ENCODE results near the gene PSMC5. TPM values are rescaled to one million over a fixed set of nuclear protein-coding genes. Genes with fewer than 3 reads are reported as not detected.

PSMC5 gene
- 58.6 and 61.6 TPM in 2 replicates for total RNA-seq

GRCh38 chr17:63827002-63827800 is at the start of gene PSMC5, which contains the start of gene FTSJ3:
TSS of gene PSMC5 (plus strand) at chr17:63827431. CDS start at chr17:63827491, 60 bp downstream.
TSS of gene FTSJ3 (minus strand) at chr17:63827663. CDS start at chr17:63826902, 761 bp downstream.

DNA sequence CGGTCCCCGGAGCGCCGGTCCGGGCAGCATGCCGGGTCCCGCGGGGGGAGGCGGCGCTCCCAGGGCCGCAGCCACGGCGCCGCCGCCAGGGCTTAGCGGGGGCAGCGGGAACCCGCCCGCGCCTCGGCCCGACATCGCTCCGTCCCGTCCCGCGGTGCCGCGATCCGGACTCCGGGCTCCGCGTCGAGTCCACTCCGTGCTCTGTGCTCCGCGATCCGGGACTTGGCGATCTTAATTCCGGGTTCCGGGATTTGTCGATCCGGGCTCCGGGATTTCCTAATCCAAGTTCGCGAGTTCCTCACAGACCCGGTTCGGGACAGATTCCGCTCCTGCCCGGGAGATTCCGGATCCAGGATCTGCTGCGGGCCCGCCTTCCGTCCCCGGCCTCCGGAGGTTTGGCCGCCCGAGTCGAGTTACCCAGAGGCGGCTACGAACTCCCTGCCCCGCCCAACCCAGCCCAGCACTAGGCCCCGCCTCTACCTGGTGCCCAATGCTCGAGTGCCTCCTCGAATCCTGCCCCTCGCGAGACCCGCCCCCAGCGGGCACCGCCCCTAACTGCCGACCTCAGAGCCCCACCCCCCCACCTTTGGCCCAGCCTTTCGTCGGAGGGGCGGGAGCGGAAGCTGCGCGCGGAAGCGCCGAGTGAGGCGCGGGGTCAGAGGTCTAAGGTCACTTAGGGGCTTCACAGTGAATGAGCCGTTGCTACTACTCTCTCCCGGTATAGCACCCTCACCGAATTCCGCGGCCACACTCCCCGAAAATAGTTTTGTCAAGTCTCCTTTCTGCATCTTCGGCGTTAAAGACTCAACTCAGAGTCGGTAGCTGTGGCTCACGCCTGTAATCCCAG is 15.5 kb downstream of the PSMC5 start, which contains the start of gene SMARCD2:
SMARCD2 (minus strand) TSS at position 146 of the 847 bp plus-strand sequence; CDS start at position 135, 11 bp downstream.

DNA sequence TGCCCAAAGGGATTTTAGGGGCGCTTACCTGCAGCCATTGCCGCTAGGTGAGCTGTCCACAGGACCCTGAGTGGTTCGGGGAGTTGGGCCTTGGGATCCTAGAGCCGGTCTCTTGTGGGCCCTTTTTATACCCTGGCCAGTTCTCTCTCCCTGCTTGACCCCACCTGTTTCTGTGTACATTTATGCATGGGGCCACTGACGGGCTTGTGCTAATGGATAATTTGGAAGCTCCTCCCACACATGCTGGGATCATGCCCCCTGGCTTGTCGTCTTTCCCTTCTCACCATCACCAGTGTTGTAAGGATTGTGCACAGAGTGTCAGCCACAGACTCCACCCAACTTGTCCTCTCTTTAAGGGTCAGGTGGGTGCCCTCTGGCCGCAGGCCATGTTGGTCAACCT is 46.3 kb downstream of the PSMC5 start, which contains the start of gene CSH2:
CSH2 (minus strand) TSS at position 101 of the 400 bp plus-strand sequence; CDS start at position 38, 63 bp downstream.

Other genes starting within 250 kb of the PSMC5 start
- gene TACO1, start 226.5 kb upstream of the PSMC5 start, total RNA-seq = 11.7 and 14.1 TPM in 2 replicates
- 42.1 and 43.8 TPM in 2 replicates for gene MAP3K3, start 205.0 kb upstream of the PSMC5 start, total RNA-seq
- 4.9 and 9.0 TPM in 2 replicates for gene LIMD2, start 127.3 kb upstream of the PSMC5 start, total RNA-seq
- 23.7 and 25.8 TPM in 2 replicates for gene STRADA, start 85.6 kb upstream of the PSMC5 start, total RNA-seq
- 89.7 and 94.5 TPM in 2 replicates for gene CCDC47, start 53.8 kb upstream of the PSMC5 start, total RNA-seq
- gene DDX42, start 53.3 kb upstream of the PSMC5 start, total RNA-seq = 66.3 and 76.8 TPM in 2 replicates
- gene FTSJ3, start 232 bp downstream of the PSMC5 start, total RNA-seq = 31.9 and 47.7 TPM in 2 replicates
- gene SMARCD2, start 15.3 kb downstream of the PSMC5 start, total RNA-seq = 61.6 and 64.3 TPM in 2 replicates
- not detected in 2 replicates for gene CSH2, start 46.2 kb downstream of the PSMC5 start, total RNA-seq
- gene GH2, start 54.5 kb downstream of the PSMC5 start, total RNA-seq = not detected in 2 replicates
- gene CSH1, start 69.1 kb downstream of the PSMC5 start, total RNA-seq = not detected in 2 replicates
- not detected in 2 replicates for gene CSHL1, start 83.8 kb downstream of the PSMC5 start, total RNA-seq
- gene GH1, start 91.4 kb downstream of the PSMC5 start, total RNA-seq = not detected in 2 replicates
- 3.6 TPM in 1 of 2 replicates, not detected in the other for gene CD79B, start 104.9 kb downstream of the PSMC5 start, total RNA-seq
- under 0.01 and 0.07 TPM in 2 replicates for gene SCN4A, start 145.5 kb downstream of the PSMC5 start, total RNA-seq
- gene PRR29, start 170.9 kb downstream of the PSMC5 start, total RNA-seq = 0.20 and 1.2 TPM in 2 replicates
- gene ICAM2, start 193.2 kb downstream of the PSMC5 start, total RNA-seq = 3.9 and 13.0 TPM in 2 replicates

All from smooth muscle cell of the pulmonary artery (primary cell).